ENCODE measurements around the gene RPS19BP1.

DNA sequence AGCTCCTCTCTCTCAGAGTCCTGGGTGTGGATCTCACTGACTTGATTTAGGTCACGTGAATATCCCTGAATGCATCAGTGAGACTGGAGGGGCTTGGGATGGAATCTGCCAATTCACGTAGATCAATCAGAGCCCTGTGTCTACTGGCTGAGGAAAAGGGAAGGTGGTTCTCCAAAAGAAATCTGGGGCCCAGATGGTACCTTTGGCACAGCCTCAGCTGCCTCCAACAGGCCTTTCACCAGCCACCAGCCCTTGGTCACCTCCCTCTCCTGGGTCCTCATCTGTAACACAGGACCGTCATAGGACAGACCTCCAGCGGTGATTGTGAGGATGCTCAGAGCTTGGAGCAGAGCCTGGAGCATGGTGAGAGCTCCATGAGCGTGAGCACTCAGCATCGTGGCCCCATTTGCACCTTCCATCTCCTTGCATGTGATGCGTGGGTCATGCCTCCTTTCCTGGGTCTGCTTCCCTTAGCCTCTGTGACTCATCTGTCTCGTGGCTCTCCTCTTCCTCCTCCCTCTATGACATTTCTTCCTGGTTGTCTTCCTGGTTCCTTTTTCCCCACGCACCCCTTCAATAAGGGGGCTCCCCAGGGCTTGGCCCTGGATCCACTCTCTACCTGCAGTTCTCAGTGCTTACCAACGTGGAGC, 38.0 kb downstream of the RPS19BP1 start:
- TF ChIP-seq POLR2A (IDR thresholded peaks at IDR 0.05) = no peak
- TF ChIP-seq, protein P1, sequence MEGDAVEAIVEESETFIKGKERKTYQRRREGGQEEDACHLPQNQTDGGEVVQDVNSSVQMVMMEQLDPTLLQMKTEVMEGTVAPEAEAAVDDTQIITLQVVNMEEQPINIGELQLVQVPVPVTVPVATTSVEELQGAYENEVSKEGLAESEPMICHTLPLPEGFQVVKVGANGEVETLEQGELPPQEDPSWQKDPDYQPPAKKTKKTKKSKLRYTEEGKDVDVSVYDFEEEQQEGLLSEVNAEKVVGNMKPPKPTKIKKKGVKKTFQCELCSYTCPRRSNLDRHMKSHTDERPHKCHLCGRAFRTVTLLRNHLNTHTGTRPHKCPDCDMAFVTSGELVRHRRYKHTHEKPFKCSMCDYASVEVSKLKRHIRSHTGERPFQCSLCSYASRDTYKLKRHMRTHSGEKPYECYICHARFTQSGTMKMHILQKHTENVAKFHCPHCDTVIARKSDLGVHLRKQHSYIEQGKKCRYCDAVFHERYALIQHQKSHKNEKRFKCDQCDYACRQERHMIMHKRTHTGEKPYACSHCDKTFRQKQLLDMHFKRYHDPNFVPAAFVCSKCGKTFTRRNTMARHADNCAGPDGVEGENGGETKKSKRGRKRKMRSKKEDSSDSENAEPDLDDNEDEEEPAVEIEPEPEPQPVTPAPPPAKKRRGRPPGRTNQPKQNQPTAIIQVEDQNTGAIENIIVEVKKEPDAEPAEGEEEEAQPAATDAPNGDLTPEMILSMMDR (IDR thresholded peaks at IDR 0.05) = no peak
